Spleen (tissue), 11 donors: ENCODE results near the gene EZR. TPM values are rescaled to one million over a fixed set of nuclear protein-coding genes. Genes with fewer than 3 reads are reported as not detected.

Experiments used
- DNase-seq: peaks from one replicate; pipeline ENCODE4 v3.0.0-alpha.2; 2020
- H3K27ac ChIP-seq, 8 donors: fragments of 200-600 bp; sonication (generic) in 7 of 8; 1 replicate in 4 of 8; 2 replicates in 4 of 8; pipeline versions ENCODE4 v1.5.0 to v1.8.0; 2016 to 2021; ENCODE audit warnings: inconsistent platforms in 4 of 8, mild to moderate bottlenecking in 4 of 8, moderate library complexity in 1 of 8
- H3K27me3 ChIP-seq, 7 donors: fragments of 200-600 bp; sonication (generic) in 6 of 7; replicated peaks in 1 of 7; 1 replicate in 4 of 7; 2 replicates in 3 of 7; pipeline versions ENCODE4 v1.5.0 to v1.8.0; 2016 to 2021; ENCODE audit warnings: inconsistent platforms in 3 of 7, mild to moderate bottlenecking in 1 of 7
- H3K36me3 ChIP-seq, 6 donors: fragments of 200-600 bp; sonication (generic) in 5 of 6; 1 replicate in 4 of 6; 2 replicates in 2 of 6; pipeline versions ENCODE4 v1.5.0 to v1.8.0; 2016 to 2021; ENCODE audit warnings: inconsistent platforms in 2 of 6
- H3K4me1 ChIP-seq, 6 donors: fragments of 200-600 bp; sonication (generic) in 5 of 6; 1 replicate in 3 of 6; 2 replicates in 3 of 6; pipeline versions ENCODE4 v1.5.0 to v1.8.0; 2016 to 2021; ENCODE audit warnings: inconsistent platforms in 3 of 6
- H3K4me3 ChIP-seq, 8 donors: fragments of 200-600 bp; sonication (generic) in 7 of 8; 1 replicate in 4 of 8; 2 replicates in 4 of 8; pipeline versions ENCODE4 v1.5.0 to v1.8.0; 2016 to 2021; ENCODE audit warnings: inconsistent platforms in 4 of 8, mild to moderate bottlenecking in 4 of 8, moderate library complexity in 2 of 8
- H3K9me3 ChIP-seq, 8 donors: fragments of 200-600 bp; sonication (generic) in 7 of 8; 1 replicate in 4 of 8; 2 replicates in 4 of 8; pipeline versions ENCODE4 v1.5.0 to v1.8.0; 2016 to 2021; ENCODE audit warnings: inconsistent platforms in 4 of 8
- CTCF ChIP-seq, 11 experiments: fragments of 200-600 bp in 7 of 11; fragments of 450-650 bp in 4 of 11; sonication (generic) in 4 of 11; IDR thresholded peaks in 8 of 11; conservative IDR thresholded peaks in 3 of 11; 1 replicate in 7 of 11; 2 replicates in 4 of 11; pipeline versions ENCODE4 v1.4.0 to v1.8.0; 2016 to 2021; ENCODE audit warnings: antibody characterized with exemption in 11 of 11, inconsistent platforms in 4 of 11, mild to moderate bottlenecking in 1 of 11
- POLR2A ChIP-seq, 3 donors: fragments of 450-650 bp; IDR thresholded peaks; one replicate each; pipeline ENCODE4 v1.5.1; 2017; ENCODE audit warnings: antibody characterized with exemption in 3 of 3, mild to moderate bottlenecking in 1 of 3
- POLR2AphosphoS5 ChIP-seq, 3 donors: sonication (generic); formaldehyde crosslinking; IDR thresholded peaks; one replicate each; pipeline ENCODE4 v1.5.1; 2017; ENCODE audit warnings: antibody characterized with exemption in 3 of 3
- WGBS, 5 donors: extraction: QIAGEN DNeasy Blood & Tissue Kit in 3 of 5; methylation state at CpG; one replicate each; pipeline versions ENCODE4 v1.1.5 to v1.1.7; 2013 to 2018; 5-methylcytosine and 5-hydroxymethylcytosine counted together
- intact Hi-C: fragments of 100-400 bp; cut with DNase I; formaldehyde crosslinking; loops from one replicate; pipeline ENCODE4 v1.15.0; 2023; ENCODE audit warnings: low total_unique reads
- polyA plus RNA-seq, 3 donors: library from polyadenylated mRNA; stranded (reverse); fragments of 200-250 nt; gene quantifications; one replicate each; pipeline ENCODE4 v1.2.1, GENCODE V29; 2013
- total RNA-seq, 7 donors: library from RNA; depleted of rRNA in 3 of 7; stranded (reverse); fragments of >200 nt in 3 of 7; fragmentation: NEBNext Ultra II Directional in 4 of 7; extraction: Animal tissue kit (Norgen Biotek cat#: 25700) in 4 of 7; gene quantifications; one replicate each; pipeline versions ENCODE4 v1.1.0 to v1.2.1, GENCODE V29; 2016 to 2021
- donor health status: healthy with polysubstance abuse.
- donor health status: DM: no; HTN: no; CAD: no; lungs with moderate emphysema.
- donor health status: DM: no; HTN: no; CAD: no.
- donor health status: Bipolar disorder and iron deficiency.
- donor health status: healthy.
- donor health status: DM: no; HTN: no; CAD: no.
- donor health status: DM: yes; HTN: yes; CAD: no.

The EZR gene
- total and polyA plus RNA-seq, 10 donors: 78.0 to 153 (median 114) TPM

DNA sequence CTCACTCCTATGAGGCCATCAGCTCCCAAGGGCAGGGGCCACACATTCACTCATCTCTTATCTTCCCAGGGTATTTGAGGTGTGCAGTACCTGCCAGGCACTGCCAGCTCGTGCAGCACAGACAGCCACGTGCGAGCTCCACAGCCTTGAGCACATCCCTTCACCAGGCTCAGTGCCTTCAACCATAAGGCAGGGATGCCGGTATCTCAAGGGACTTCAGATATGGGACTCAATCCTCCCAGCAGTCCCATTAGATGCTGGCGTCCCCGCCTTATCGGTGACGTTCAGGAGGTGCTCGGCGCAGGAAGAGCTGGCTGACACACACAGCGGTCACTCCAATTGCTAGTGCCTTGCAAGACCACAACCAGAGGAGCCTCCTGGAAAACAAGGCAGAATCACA, 47.0 kb downstream of the EZR start:
- H3K4me3 ChIP-seq: no peak overlapping the region
- peaks cover 0 to 35% (median 7%) of the 10 kb centered on the region in 6 donors for H3K4me1 ChIP-seq
- TF ChIP-seq POLR2A (IDR thresholded peaks at IDR 0.05): no peak
- peak; percentile 18 to 46 (median 33) for TF ChIP-seq POLR2AphosphoS5 (IDR thresholded peaks at IDR 0.05)
- TF ChIP-seq CTCF (IDR thresholded peaks at IDR 0.05 in 8 of 11, conservative IDR thresholded peaks at IDR 0.05 in 3 of 11): no peak
- no peak for DNase-seq
- peak overlapping the region in 3 of 8 donors; percentile 15 to 50 (median 27) for H3K27ac ChIP-seq
- H3K27me3 ChIP-seq: no peaks in the 10 kb centered on the region
- peaks cover 5 to 100% (median 97%) of the 10 kb centered on the region in 6 donors for H3K36me3 ChIP-seq
- 93 to 96% (median 95%) methylated on average over 4 to 11 of the region's 11 CpGs for WGBS, 5 donors
- no peaks in the 10 kb centered on the region for H3K9me3 ChIP-seq
- intact Hi-C loops: no loop called here

- DNase-seq: no peak
- WGBS, 5 donors: 81 to 92% (median 90%) methylated on average over 16 of the region's 16 CpGs
- H3K27ac ChIP-seq: peak overlapping the region in 3 of 8 donors; percentile 15 to 50 (median 27)
- TF ChIP-seq POLR2A (IDR thresholded peaks at IDR 0.05): no peak
- peak in 1 of 3 donors; percentile 54 for TF ChIP-seq POLR2AphosphoS5 (IDR thresholded peaks at IDR 0.05)
- peaks cover 5 to 100% (median 97%) of the 10 kb centered on the region in 6 donors for H3K36me3 ChIP-seq
- H3K9me3 ChIP-seq: no peaks in the 10 kb centered on the region
- peaks cover 0 to 35% (median 7%) of the 10 kb centered on the region in 6 donors for H3K4me1 ChIP-seq
- no peak overlapping the region for H3K4me3 ChIP-seq
- intact Hi-C loops: no loop called here
- H3K27me3 ChIP-seq: no peaks in the 10 kb centered on the region
Measured at GRCh38 chr6:158771399-158772152, 47.6 kb downstream of the EZR start.

- TF ChIP-seq POLR2AphosphoS5 (IDR thresholded peaks at IDR 0.05) (peak in 2 of 3 donors; percentile 13 to 64), CTCF (IDR thresholded peaks at IDR 0.05 in 8 of 11, conservative IDR thresholded peaks at IDR 0.05 in 3 of 11) (no peak), POLR2A (IDR thresholded peaks at IDR 0.05) (no peak)
- peaks cover 0 to 35% (median 7%) of the 10 kb centered on the region in 6 donors for H3K4me1 ChIP-seq
- 76 to 85% (median 82%) methylated on average over 21 of the region's 21 CpGs for WGBS, 5 donors
- H3K27ac ChIP-seq: peak overlapping the region in 1 of 8 donors; percentile 50
- no peaks in the 10 kb centered on the region for H3K27me3 ChIP-seq
- intact Hi-C loops: no loop called here
- no peaks in the 10 kb centered on the region for H3K9me3 ChIP-seq
- H3K36me3 ChIP-seq: peaks cover 5 to 100% (median 98%) of the 10 kb centered on the region in 6 donors
- H3K4me3 ChIP-seq: no peak overlapping the region
- DNase-seq: no peak
Measured at GRCh38 chr6:158770533-158771330, 48.4 kb downstream of the EZR start.

- Histone ChIP-seq H3K4me3 (no peak overlapping the region), H3K36me3 (peaks cover 5 to 100% (median 98%) of the 10 kb centered on the region in 6 donors), H3K27me3 (no peaks in the 10 kb centered on the region), H3K4me1 (peaks cover 0 to 35% (median 7%) of the 10 kb centered on the region in 6 donors), H3K27ac (no peak overlapping the region), H3K9me3 (no peaks in the 10 kb centered on the region)
- peak in 2 of 3 donors; percentile 29 to 66 for TF ChIP-seq POLR2AphosphoS5 (IDR thresholded peaks at IDR 0.05)
- no peak for TF ChIP-seq POLR2A (IDR thresholded peaks at IDR 0.05)
- 91 to 97% (median 94%) methylated on average over 18 of the region's 18 CpGs for WGBS, 5 donors
- DNase-seq: no peak
- intact Hi-C loops: no loop called here
Measured at GRCh38 chr6:158769771-158770432, 49.3 kb downstream of the EZR start.
